GM12874 (cell line): ENCODE measurements around the gene HIF1AN.

Experiments
- TF ChIP-seq, protein P1 (sequence below): IDR thresholded peaks from 2 replicates; pipeline ENCODE4 v1.5.1; 2011; ENCODE audit warnings: low read depth, mild to moderate bottlenecking, control low read depth, low read length, moderate library complexity; ENCODE audit not compliant: insufficient read depth

HIF1AN gene

GRCh38 chr10:100579261-100580090, 43.7 kb downstream of the HIF1AN start:
- TF ChIP-seq, protein P1, sequence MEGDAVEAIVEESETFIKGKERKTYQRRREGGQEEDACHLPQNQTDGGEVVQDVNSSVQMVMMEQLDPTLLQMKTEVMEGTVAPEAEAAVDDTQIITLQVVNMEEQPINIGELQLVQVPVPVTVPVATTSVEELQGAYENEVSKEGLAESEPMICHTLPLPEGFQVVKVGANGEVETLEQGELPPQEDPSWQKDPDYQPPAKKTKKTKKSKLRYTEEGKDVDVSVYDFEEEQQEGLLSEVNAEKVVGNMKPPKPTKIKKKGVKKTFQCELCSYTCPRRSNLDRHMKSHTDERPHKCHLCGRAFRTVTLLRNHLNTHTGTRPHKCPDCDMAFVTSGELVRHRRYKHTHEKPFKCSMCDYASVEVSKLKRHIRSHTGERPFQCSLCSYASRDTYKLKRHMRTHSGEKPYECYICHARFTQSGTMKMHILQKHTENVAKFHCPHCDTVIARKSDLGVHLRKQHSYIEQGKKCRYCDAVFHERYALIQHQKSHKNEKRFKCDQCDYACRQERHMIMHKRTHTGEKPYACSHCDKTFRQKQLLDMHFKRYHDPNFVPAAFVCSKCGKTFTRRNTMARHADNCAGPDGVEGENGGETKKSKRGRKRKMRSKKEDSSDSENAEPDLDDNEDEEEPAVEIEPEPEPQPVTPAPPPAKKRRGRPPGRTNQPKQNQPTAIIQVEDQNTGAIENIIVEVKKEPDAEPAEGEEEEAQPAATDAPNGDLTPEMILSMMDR = no peak

DNA sequence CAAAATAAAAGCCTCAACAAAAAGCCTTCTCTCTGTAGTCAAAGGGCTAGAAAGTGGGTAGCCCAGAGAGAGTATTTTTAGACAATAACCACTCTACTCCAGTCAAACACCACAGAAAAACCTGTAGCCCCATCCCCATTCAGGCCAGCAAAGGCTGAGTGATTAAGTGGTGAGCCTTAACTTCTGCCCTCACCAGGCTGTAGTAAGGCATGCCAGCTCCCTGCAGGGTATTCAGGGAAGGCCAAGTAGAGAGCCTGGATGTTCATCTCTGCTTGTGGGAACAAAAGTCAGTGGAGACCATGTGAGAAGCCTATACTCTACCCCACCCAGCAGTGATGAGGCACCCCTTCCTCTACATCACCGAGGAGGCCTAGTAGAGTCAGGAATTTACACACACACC, 51.2 kb downstream of the HIF1AN start:
- TF ChIP-seq, protein P1 = no peak

GRCh38 chr10:100598166-100598565, 62.4 kb downstream of the HIF1AN start:
- TF ChIP-seq, protein P1 = no peak

DNA sequence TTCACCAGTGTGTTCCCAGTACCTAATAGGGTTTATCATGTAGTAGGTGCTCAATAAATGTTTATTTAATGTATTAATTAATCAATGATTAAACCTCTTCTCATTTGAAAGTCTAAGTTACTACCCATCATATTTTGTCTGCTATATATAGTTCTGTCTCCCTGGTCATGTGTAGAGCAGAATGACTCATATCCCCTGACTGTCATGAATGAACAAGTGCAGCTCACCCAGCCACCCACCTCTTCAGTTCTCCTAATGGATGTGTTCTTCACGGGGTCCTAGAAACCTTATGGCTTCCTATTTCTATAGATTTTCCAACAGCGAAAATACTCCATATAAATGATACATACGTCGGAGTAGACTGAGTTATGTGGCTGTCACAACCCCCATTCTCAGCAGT, 64.5 kb downstream of the HIF1AN start:
- TF ChIP-seq, protein P1 = no peak

GRCh38 chr10:100607439-100607838, 71.7 kb downstream of the HIF1AN start:
- TF ChIP-seq, protein P1 = no peak
